GM12872 (cell line): ENCODE measurements around the gene CSPG4.

Source experiments
- CTCF ChIP-seq: IDR thresholded peaks from 3 replicates; pipeline ENCODE4 v1.5.1; 2011; ENCODE audit warnings: low read depth, mild to moderate bottlenecking, low read length, moderate library complexity; ENCODE audit not compliant: insufficient read depth

The CSPG4 gene

DNA sequence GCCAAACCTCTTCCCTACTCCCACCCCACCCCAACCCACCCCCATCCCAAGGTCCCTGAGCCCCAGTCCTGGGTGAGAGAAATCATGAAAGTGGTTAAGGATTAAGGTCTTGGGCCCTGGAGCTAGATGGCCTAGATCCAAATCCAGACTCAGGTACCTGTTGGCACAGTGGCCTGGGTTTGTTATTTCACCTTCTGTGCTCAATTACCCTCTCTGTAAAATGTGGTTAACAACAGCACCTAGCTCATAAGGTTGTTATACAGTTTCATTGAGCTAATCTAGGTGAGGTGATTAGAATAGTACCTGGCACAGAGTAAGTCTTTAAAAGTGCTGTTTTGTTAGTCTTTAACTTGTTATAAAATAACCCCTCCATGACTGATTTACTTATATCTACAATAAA is 80.7 kb downstream of the CSPG4 start:
- TF ChIP-seq CTCF = no peak

- TF ChIP-seq CTCF = no peak
Measured at GRCh38 chr15:75625542-75626347, 86.9 kb downstream of the CSPG4 start, which contains the start of gene SNUPN. TSS of gene SNUPN (minus strand) at chr15:75625725. CDS start at chr15:75621051, 4,674 bp downstream.
